ENCODE data around the gene UBE2E1. TPM values are rescaled to one million over a fixed set of nuclear protein-coding genes. Genes with fewer than 3 reads are reported as not detected.

Gene UBE2E1
- 100 to 1,000 TPM in 2 of 4 donors, 10 to 100 TPM in 2; 73.0 to 119 (median 94.6) TPM for total RNA-seq

GRCh38 chr3:23805633-23806533 lies at the start of gene UBE2E1:
UBE2E1 (plus strand) TSS chr3:23805955; CDS start chr3:23807270, 1,315 bp downstream.
- Histone ChIP-seq H3K27ac (peak within 1 kb of the TSS; percentile 92), H3K9me3 (no peaks in the 10 kb centered on the region), H3K4me3 (peak within 1 kb of the TSS; percentile 95), H3K4me1 (peaks cover 41% of the 10 kb centered on the region), H3K27me3 (no peaks in the 10 kb centered on the region), H3K36me3 (no peaks in the 10 kb centered on the region)
- TF ChIP-seq EP300 (IDR thresholded peaks at IDR 0.05) (no peak), POLR2A (IDR thresholded peaks at IDR 0.05) (peak in 1 of 2 donors; percentile 43)
- peak; percentile 80 to 86 for DNase-seq (ENCODE audit: low spot score in 2 of 2)
- WGBS = under 1% methylated on average over 39 of the region's 82 CpGs

GRCh38 chr3:23756206-23756840 lies 49.4 kb upstream of the UBE2E1 start:
- Histone ChIP-seq H3K27me3 (no peaks in the 10 kb centered on the region), H3K4me3 (no peak overlapping the region), H3K36me3 (no peaks in the 10 kb centered on the region), H3K4me1 (peaks cover 2% of the 10 kb centered on the region), H3K27ac (no peak overlapping the region), H3K9me3 (no peaks in the 10 kb centered on the region)
- 62% methylated on average over 3 of the region's 3 CpGs for WGBS
- DNase-seq (ENCODE audit: low spot score in 2 of 2) = no peak
- TF ChIP-seq POLR2AphosphoS5 (IDR thresholded peaks at IDR 0.05) = no peak
- TF ChIP-seq EP300 (IDR thresholded peaks at IDR 0.05) = no peak
- no peak for TF ChIP-seq CTCF (IDR thresholded peaks at IDR 0.05)
- TF ChIP-seq POLR2A (IDR thresholded peaks at IDR 0.05) = no peak

GRCh38 chr3:23758253-23758838 lies 47.4 kb upstream of the UBE2E1 start:
- 88% methylated on average over 5 of the region's 5 CpGs for WGBS
- no peak overlapping the region for H3K4me3 ChIP-seq
- no peak overlapping the region for H3K27ac ChIP-seq
- H3K36me3 ChIP-seq = no peaks in the 10 kb centered on the region
- no peaks in the 10 kb centered on the region for H3K4me1 ChIP-seq
- no peak for DNase-seq (ENCODE audit: low spot score in 2 of 2)
- TF ChIP-seq POLR2AphosphoS5 (IDR thresholded peaks at IDR 0.05) (no peak), EP300 (IDR thresholded peaks at IDR 0.05) (no peak), CTCF (IDR thresholded peaks at IDR 0.05) (no peak), POLR2A (IDR thresholded peaks at IDR 0.05) (no peak)
- H3K27me3 ChIP-seq = no peaks in the 10 kb centered on the region
- no peaks in the 10 kb centered on the region for H3K9me3 ChIP-seq

- 96% methylated on average over 3 of the region's 3 CpGs for WGBS
- Histone ChIP-seq H3K4me1 (no peaks in the 10 kb centered on the region), H3K4me3 (no peak overlapping the region), H3K27ac (no peak overlapping the region), H3K27me3 (no peaks in the 10 kb centered on the region), H3K36me3 (no peaks in the 10 kb centered on the region), H3K9me3 (no peaks in the 10 kb centered on the region)
- DNase-seq (ENCODE audit: low spot score in 2 of 2) = no peak
- TF ChIP-seq EP300 (IDR thresholded peaks at IDR 0.05) = no peak
- no peak for TF ChIP-seq POLR2AphosphoS5 (IDR thresholded peaks at IDR 0.05)
- TF ChIP-seq CTCF (IDR thresholded peaks at IDR 0.05) = no peak
- TF ChIP-seq POLR2A (IDR thresholded peaks at IDR 0.05) = no peak
These were observed 45.4 kb upstream of the UBE2E1 start for GRCh38 chr3:23760325-23760724.

GRCh38 chr3:23760871-23761373 lies 44.8 kb upstream of the UBE2E1 start:
- Histone ChIP-seq H3K4me1 (no peaks in the 10 kb centered on the region), H3K36me3 (no peaks in the 10 kb centered on the region), H3K27ac (no peak overlapping the region), H3K4me3 (no peak overlapping the region), H3K27me3 (no peaks in the 10 kb centered on the region), H3K9me3 (no peaks in the 10 kb centered on the region)
- TF ChIP-seq CTCF (IDR thresholded peaks at IDR 0.05) (no peak), EP300 (IDR thresholded peaks at IDR 0.05) (no peak), POLR2A (IDR thresholded peaks at IDR 0.05) (no peak), POLR2AphosphoS5 (IDR thresholded peaks at IDR 0.05) (no peak)
- 87% methylated on average over 7 of the region's 7 CpGs for WGBS
- no peak for DNase-seq (ENCODE audit: low spot score in 2 of 2)

Data from suprapubic skin (tissue), 4 donors.